ENCODE data around the gene C1orf210. TPM values are rescaled to one million over a fixed set of nuclear protein-coding genes. Genes with fewer than 3 reads are reported as not detected.
A peak's percentile ranks its signal among the peaks of the same experiment; 100 is the strongest.

C1orf210 gene
- total RNA-seq, 2 donors from 2014 or later = not detected

DNA sequence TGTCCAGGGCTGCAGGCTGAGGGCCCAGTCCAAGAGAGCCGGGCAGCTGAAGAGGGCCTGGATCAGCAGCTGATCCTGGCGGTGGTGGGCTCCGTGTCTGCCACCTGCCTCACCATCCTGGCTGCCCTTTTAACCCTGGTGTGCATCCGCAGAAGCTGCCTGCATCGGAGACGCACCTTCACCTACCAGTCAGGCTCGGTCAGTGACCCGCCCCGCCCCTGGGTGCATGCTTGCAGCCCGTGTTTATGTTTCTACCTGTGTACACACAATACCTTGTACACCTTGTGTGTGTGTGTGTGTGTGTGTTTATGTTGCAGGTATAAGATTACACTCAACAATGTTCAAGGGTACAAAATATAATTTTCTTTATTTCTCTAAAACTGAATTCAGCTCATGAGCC lies 28.4 kb upstream of the C1orf210 start:
- peak; percentile 46 for DNase-seq (ENCODE audit: low spot score)
- intact Hi-C loops (cut with DNase I) = no loop called here

DNA sequence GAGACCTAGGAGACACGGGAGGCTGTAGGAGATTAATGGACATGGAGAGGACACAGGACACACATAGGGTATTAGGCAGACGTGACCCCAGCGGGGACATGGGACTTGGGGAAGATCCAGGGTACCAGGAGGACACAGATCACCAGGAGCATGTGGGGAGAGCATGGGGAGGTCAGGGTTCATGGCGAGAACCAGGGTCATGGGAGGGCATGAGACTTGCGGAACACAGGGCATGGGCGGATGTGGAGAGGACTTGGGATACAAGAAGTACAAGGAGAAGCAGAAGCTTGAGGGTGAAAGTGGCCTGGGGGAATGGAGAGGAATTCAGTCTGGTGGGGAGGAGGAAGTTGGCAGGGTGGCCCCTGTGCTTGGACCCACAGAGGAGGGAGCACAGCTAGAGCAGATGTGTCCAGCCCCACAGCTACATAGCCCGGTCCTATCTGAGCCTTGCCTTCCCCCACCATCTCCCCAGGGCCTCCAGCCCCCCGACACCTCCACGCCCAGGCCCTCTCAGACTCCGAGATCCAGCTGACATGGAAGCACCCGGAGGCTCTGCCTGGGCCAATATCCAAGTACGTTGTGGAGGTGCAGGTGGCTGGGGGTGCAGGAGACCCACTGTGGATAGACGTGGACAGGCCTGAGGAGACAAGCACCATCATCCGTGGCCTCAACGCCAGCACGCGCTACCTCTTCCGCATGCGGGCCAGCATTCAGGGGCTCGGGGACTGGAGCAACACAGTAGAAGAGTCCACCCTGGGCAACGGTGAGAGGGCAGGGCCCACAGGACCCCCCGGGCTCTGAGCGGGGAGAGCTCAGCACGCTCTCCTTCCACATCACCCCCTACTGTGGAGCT lies 27.5 kb upstream of the C1orf210 start:
- peak; percentile 72 for DNase-seq (ENCODE audit: low spot score)
- intact Hi-C loops (cut with DNase I) = no loop called here

DNA sequence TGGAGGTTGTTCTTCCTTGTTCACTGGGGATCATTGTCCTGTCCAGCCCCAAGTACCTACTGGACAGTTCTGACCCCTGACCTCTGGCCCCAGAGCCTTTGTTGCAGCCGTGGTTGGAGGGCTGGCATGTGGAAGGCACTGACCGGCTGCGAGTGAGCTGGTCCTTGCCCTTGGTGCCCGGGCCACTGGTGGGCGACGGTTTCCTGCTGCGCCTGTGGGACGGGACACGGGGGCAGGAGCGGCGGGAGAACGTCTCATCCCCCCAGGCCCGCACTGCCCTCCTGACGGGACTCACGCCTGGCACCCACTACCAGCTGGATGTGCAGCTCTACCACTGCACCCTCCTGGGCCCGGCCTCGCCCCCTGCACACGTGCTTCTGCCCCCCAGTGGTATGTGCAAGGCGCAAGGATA lies 26.8 kb upstream of the C1orf210 start:
- intact Hi-C loops (cut with DNase I) = no loop called here
- peak; percentile 55 for DNase-seq (ENCODE audit: low spot score)

DNA sequence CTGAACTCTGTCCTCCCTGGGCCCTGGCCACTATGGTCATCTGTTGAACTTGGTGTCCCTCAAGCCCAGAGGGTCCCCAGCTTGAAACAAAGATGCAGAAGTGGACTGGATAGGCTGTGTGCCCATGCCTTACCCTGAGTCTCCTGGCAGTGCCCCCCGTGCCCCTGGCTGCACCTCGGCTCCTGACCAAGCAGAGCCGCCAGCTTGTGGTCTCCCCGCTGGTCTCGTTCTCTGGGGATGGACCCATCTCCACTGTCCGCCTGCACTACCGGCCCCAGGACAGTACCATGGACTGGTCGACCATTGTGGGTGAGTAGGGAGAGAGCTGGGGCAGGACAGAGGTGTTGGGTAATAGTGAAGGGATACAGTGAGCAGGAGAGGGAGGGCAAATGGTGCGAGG lies 26.1 kb upstream of the C1orf210 start:
- intact Hi-C loops (cut with DNase I) = no loop called here
- peak; percentile 41 for DNase-seq (ENCODE audit: low spot score)

DNA sequence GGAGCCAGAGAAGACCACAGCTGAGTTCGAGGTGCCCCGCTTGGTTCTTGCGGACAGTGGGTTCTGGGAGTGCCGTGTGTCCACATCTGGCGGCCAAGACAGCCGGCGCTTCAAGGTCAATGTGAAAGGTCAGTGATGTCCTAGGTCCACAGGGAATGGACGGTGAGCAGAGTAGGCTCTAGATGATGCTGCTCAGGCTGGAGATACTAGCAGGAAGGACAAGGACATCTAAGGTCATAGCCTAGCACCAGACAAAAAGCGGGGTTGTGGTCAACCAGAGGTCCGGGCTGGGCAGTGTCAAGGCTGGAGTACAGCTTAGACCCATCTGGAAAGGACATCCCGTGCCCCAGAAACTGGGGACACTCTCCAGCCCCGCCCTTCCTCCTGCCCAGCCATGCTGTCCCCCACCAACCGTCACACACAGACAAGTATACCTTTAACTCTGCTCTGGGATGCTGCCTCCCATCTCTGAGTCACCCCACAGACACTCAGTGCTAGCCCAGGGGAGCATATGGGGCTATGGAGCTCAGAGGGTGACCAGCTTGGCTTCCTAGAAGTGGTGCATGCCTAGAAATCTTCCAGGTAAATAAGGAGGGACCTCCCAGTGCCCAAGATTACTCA lies 24.1 kb upstream of the C1orf210 start:
- intact Hi-C loops (cut with DNase I) = loop anchor here in 1 of 2 donors (10.0 kb wide), 1 partner anchor 1225 kb away; no protein-coding TSS in a partner anchor
- peak; percentile 53 for DNase-seq (ENCODE audit: low spot score)

DNA sequence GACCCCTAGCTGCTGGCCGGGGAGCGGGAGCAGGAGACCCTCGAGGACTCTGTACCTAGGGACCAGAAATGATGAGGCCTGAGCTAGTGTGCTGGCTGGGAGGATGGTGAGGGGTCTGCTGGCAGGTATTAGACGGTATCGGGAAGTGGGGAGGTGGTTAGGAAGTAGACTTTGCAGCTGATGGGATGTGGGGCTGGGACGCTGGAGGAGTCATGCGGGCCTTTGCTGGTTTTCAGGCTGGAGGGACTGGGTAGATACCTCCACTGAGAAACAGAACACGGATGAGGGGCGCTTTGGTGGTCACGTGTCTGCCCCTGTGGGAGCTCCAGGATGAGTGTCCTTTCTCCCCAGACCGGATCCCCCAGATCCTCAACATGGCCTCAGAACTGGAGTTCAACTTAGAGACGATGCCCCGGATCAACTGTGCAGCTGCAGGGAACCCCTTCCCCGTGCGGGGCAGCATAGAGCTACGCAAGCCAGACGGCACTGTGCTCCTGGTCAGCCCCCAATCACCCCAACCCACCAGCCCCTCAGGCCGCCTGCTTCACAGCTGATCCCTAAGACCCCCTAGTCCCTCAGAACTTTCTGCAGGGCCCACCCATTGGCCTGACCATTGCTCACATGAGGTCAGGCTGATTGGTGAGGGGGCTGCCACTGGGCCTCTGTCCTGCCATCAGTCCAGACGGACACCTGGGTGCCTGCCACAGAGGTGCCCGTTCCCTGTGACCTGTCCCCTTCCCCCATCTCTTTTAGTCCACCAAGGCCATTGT lies 23.4 kb upstream of the C1orf210 start:
- peak; percentile 66 for DNase-seq (ENCODE audit: low spot score)
- intact Hi-C loops (cut with DNase I) = loop anchor here in 1 of 2 donors (10.0 kb wide), 1 partner anchor 1226 kb away; no protein-coding TSS in a partner anchor

DNA sequence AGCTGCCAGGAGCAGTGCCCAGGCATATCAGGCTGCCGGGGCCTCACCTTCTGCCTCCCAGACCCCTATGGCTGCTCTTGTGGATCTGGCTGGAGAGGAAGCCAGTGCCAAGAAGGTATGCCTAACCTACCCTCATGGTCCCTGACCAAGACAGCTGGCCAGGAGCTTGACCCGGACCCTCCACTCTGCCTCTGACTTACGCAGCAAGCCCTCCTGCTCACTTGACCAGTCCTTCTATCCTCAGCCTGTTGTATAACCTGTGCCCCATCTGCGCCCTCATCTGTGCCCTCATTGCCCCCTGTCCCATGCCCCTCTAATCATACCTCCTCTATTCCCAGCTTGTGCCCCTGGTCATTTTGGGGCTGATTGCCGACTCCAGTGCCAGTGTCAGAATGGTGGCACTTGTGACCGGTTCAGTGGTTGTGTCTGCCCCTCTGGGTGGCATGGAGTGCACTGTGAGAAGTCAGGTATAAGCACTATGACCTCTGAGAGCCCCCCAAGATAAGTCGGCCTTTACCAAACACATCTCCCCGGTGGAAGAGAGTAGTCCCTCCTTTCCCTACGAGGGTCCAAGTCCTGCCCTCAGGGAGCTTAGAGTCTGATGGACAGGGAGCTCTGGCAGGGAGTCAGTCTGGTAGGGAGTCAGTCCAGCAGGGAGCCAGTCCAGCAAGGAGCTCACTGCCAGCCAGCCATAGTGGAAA lies 22.2 kb upstream of the C1orf210 start:
- DNase-seq (ENCODE audit: low spot score) = peak; percentile 69
- intact Hi-C loops (cut with DNase I) = loop anchor here in 1 of 2 donors (10.0 kb wide), 1 partner anchor 1227 kb away; no protein-coding TSS in a partner anchor

DNA sequence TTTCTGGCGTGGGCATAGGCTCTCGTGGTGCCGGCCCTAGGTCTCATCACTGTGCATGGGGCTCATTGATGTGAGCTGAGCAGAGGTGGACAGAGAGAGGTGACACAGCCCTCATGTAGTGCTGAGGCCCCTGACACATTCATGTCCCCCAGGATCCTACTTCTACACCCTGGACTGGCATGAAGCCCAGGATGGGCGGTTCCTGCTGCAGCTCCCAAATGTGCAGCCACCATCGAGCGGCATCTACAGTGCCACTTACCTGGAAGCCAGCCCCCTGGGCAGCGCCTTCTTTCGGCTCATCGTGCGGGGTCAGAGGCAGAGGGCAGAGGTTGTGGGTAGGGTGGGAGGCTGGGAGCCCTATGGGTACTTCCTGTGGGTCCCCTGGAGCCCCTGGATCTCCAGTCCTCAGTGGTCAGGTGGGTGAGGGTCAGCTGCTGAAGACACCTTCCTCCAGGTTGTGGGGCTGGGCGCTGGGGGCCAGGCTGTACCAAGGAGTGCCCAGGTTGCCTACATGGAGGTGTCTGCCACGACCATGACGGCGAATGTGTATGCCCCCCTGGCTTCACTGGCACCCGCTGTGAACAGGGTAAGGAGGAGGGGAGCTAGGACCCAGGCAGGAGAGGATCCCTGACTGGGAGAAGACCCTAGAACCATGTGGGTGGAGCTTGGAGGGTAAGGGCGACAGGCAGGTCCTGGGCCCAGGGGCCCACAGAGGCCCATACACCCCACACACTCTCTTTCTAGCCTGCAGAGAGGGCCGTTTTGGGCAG lies 21.5 kb upstream of the C1orf210 start:
- intact Hi-C loops (cut with DNase I) = loop anchor here in 1 of 2 donors (10.0 kb wide), 1 partner anchor 1228 kb away; no protein-coding TSS in a partner anchor
- peak; percentile 66 for DNase-seq (ENCODE audit: low spot score)

DNA sequence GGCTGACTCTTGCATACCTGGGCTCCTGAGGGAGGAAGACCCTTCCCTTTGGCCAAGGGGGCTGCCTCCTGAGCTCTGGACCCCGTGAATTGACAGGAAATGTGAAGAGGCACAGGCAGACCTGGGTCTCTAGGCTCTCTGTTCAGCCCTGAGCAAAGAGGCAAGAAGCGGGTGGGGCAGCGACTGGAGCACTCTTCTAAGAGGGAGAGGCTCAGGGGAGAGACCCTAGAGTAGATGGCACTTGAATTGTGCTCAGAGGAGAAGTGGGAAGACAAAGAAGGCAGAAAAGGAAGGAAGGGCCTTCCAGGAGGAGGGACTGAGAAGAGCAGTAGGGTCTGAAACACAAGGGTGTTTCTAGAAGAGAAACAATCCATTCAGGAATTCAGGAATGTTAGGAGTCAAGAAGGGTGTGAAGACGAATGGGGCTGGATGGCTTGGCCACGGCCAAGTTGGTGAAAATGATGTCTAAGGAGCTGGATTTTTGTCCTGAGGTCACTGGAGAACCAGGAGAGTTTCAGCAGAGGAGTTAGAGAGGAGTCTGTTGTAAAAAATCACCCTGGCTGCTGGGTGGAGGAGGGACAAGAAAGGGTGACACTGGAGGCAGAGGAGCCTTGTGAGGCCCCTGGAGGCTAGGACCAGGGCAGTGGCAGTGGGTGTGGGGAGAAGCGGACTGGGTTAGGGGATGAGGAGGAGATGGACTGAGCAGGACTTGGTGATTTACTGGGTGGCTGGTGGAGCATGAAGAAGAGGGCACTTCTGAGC lies 20.7 kb upstream of the C1orf210 start:
- intact Hi-C loops (cut with DNase I) = loop anchor here in 1 of 2 donors (10.0 kb wide), 1 partner anchor 1229 kb away; no protein-coding TSS in a partner anchor
- DNase-seq (ENCODE audit: low spot score) = peak; percentile 49

DNA sequence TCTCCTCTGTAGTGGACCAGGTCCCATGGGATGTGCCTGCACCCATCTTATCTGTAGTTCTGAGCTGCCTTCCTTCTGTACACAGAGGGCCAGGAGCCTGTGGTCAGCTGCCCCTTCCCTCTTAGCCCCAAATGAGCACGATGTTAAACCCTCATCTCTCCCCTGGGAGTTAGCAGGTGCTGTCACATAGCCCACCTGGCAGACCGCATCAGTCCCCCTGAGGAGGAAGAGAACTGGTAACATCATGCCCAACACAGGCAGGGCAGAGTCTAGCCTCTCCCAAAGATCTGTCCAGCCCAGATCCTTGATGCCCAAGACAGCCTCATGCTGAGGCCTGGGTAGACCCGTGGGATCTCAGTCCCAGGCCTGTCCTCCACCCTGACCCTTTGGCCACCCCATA lies 20.1 kb upstream of the C1orf210 start:
- intact Hi-C loops (cut with DNase I) = loop anchor here in 1 of 2 donors (10.0 kb wide), 1 partner anchor 1229 kb away; no protein-coding TSS in a partner anchor
- peak; percentile 29 for DNase-seq (ENCODE audit: low spot score)

DNA sequence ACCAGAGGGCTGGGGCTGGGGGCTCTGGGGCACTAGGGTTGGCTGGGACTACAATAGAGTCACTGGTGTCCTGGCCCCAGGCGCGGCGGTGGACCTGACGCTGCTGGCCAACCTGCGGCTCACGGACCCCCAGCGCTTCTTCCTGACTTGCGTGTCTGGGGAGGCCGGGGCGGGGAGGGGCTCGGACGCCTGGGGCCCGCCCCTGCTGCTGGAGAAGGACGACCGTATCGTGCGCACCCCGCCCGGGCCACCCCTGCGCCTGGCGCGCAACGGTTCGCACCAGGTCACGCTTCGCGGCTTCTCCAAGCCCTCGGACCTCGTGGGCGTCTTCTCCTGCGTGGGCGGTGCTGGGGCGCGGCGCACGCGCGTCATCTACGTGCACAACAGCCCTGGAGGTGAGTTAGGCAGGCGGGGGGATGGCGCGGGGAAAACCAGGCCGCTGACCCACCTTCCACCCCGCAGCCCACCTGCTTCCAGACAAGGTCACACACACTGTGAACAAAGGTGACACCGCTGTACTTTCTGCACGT lies 19.5 kb upstream of the C1orf210 start:
- DNase-seq (ENCODE audit: low spot score) = peak; percentile 66
- intact Hi-C loops (cut with DNase I) = loop anchor here in 1 of 2 donors (10.0 kb wide), 1 partner anchor 1230 kb away; no protein-coding TSS in a partner anchor

DNA sequence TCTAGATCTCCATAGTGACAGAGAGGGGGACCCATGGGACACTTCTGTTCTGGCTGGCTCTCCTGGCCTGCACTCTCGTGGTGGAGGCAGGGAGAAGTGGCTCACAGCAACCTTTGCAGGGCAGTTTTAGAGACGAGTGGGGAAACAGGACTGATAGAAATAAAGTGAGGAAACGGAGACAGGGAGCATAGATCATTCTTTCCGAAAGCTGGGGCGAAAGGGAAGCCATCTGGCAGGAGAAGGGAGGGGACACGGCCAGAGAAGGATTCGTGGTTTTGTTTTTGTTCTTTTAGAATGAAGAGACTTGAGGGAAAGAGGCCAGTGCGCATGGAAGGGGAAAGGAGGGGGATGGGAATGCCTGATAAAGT lies 18.9 kb upstream of the C1orf210 start:
- peak; percentile 54 for DNase-seq (ENCODE audit: low spot score)
- intact Hi-C loops (cut with DNase I) = loop anchor here in 1 of 2 donors (10.0 kb wide), 1 partner anchor 1231 kb away; no protein-coding TSS in a partner anchor

DNA sequence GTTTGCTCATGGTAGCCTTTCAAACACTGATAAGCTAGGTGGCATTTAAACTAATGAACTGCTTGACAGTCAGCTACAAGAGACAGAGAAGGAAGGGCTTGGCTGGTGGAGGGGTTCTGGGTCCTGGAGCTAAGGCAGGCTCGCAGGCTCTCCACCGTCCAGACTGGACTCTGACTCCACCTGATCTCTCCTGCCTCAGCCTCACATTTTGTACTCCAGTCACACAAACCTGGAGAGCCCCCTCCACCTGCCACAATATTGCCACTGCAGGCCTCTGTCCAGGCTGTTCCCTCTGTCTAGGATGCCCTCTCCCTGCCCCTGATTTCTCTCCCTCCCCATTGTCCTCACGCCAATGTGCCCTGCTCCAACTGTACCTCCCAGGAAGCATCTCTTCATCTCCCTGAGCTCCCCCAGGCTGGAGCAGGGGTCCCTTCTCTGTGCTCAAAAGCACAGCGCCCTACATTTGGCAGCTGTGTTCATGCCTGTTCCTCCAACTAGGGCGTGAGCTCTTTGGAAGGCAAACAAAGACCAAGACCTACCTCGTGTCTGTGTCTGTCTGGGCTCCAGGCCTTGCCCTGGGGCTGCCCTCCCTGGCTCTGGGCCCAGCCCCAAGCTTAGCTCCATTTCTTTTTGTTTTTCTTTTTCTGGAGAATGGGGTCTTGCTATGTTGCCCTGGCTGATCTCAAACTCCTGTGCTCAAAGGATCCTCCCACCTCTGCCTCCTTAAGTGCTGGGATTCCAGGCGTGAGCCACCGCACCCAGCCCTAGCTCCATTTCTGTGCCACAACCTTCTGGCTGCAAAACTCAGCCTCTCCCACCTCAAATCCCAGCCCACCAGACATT lies 18.3 kb upstream of the C1orf210 start:
- intact Hi-C loops (cut with DNase I) = loop anchor here in 1 of 2 donors (10.0 kb wide), 1 partner anchor 1231 kb away; no protein-coding TSS in a partner anchor
- peak; percentile 63 for DNase-seq (ENCODE audit: low spot score)

DNA sequence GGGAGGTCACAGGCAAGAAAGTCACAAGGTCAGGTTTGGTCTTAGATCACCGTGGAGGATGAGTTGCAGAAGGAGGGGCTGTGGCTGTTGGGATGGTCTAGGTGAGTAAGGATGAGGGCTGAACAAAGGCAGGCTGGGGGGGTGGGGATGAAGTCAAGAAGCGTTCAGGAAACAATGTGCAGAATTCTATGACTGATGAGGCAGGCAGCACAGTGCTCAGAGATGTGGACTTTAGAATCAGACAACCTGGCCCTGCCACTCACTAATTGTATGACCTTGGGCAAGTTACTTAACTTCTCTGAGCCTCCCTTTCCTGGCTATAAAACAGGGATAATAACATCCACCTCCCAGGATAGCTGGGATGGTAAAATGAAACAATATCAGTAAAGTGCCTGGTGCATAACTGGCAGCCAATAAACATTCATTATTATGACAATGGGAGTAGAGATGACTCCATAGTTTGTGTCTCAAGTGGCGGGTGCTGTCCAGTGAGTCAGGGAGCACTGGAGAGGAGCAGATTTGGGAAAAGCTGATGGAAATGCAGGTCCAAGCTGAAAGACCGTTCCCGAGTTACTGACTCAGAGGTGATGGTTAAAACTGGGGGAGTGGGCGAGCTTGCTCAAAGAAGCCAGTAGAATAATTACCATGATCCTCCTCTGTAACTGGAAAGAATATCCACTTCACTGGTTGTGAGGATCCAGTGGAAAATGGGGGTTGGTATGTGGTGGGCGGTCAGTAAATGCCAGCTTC lies 17.5 kb upstream of the C1orf210 start:
- peak; percentile 13 for DNase-seq (ENCODE audit: low spot score)
- intact Hi-C loops (cut with DNase I) = loop anchor here in 1 of 2 donors (10.0 kb wide), 1 partner anchor 1232 kb away; no protein-coding TSS in a partner anchor

DNA sequence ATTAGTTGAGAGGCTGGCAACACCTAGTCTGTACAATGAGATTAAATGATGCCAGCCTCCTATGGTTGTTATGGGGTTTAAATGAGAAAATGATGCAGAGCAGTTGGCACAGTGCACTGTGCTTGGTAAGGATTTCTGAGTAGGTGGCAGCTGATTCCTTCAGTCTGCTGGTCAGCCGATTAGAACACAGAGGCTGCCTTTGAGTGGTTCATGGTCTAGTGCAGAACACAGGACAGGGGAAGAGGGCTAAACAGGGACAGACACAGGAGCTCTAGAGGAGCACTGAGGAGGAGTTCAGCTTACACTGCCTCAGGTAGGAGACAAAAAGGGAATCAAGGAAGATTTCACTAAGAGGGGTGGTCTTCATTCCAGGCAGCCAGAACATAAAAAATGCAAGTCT lies 16.8 kb upstream of the C1orf210 start:
- intact Hi-C loops (cut with DNase I) = loop anchor here in 1 of 2 donors (10.0 kb wide), 1 partner anchor 1233 kb away; no protein-coding TSS in a partner anchor
- DNase-seq (ENCODE audit: low spot score) = no peak

Data from posterior vena cava (tissue), 2 donors.